ENCODE data around the gene CISD2. TPM values are rescaled to one million over a fixed set of nuclear protein-coding genes. Genes with fewer than 3 reads are reported as not detected.
"Not testable (repeated sequence)": the region's sequence is repeated elsewhere in the genome, so short reads cannot be mapped to it uniquely, and the experiment has no call there.

CISD2 gene
- total RNA-seq, 1 donor from 2014 or later: 12.6 TPM

DNA sequence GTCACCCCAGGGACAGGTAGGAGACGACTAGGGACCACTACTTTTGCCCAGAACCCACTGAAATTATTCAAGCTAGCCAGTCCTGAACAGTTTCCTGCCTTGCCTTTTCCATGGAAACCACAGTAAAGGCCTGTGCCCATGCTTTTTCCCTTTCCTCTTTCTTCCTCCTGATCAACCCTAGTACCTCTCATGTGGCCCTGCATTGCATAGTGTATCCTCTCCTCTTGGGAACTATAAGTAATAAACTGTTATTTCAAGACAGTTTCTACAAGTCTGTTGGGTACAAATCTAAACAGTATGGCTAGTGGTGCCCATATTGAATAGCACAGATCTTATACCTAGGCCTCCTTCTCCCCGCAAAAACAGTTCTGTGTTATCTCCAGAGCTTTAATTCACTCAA lies 14.5 kb downstream of the CISD2 start:
- Mint-ChIP-seq H3K9me3 (no peaks in the 10 kb centered on the region), H3K27me3 (no peaks in the 10 kb centered on the region)
- POLR2A ChIA-PET: no interaction called here

DNA sequence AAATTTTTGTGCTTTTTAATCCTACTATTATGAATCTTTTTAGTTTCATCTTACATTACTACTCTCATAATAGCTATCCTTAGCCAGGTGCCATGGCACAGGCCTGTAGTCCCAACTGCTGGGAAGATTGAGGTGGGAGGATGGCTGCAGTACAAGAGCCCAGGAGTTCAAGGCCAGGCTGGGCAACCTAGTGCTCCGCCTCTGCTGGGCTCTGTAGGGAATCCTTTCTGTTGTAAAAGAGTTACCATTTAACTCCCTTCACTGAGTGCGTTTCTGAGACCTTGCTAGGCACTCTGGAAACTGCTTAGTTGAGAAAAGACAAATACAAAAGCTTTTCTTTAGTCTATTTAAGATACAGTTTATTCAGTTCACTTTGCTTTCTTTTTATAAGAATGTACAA lies 19.8 kb downstream of the CISD2 start:
- H3K9me3 Mint-ChIP-seq; DNase-seq; POLR2A ChIA-PET; H3K27ac Mint-ChIP-seq; CTCF ChIA-PET; H3K27me3 Mint-ChIP-seq; ATAC-seq (ENCODE audit: low read depth); H3K4me1 Mint-ChIP-seq; H3K36me3 Mint-ChIP-seq (ENCODE audit: low read depth); H3K4me3 Mint-ChIP-seq; intact Hi-C loops (cut with micrococcal nuclease): not testable (repeated sequence)

More for the DNA sequence above, 14.5 kb downstream of the CISD2 start:
- CTCF ChIA-PET: no interaction called here
- ATAC-seq (ENCODE audit: low read depth): no peak
- intact Hi-C loops (cut with micrococcal nuclease): no loop called here
- TF ChIP-seq, protein P1, sequence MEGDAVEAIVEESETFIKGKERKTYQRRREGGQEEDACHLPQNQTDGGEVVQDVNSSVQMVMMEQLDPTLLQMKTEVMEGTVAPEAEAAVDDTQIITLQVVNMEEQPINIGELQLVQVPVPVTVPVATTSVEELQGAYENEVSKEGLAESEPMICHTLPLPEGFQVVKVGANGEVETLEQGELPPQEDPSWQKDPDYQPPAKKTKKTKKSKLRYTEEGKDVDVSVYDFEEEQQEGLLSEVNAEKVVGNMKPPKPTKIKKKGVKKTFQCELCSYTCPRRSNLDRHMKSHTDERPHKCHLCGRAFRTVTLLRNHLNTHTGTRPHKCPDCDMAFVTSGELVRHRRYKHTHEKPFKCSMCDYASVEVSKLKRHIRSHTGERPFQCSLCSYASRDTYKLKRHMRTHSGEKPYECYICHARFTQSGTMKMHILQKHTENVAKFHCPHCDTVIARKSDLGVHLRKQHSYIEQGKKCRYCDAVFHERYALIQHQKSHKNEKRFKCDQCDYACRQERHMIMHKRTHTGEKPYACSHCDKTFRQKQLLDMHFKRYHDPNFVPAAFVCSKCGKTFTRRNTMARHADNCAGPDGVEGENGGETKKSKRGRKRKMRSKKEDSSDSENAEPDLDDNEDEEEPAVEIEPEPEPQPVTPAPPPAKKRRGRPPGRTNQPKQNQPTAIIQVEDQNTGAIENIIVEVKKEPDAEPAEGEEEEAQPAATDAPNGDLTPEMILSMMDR (IDR thresholded peaks at IDR 0.05): no peak
- Mint-ChIP-seq H3K4me3 (no peak overlapping the region), H3K36me3 (ENCODE audit: low read depth) (peaks cover 17% of the 10 kb centered on the region), H3K27ac (no peak overlapping the region), H3K4me1 (no peaks in the 10 kb centered on the region)
- no peak for DNase-seq

DNA sequence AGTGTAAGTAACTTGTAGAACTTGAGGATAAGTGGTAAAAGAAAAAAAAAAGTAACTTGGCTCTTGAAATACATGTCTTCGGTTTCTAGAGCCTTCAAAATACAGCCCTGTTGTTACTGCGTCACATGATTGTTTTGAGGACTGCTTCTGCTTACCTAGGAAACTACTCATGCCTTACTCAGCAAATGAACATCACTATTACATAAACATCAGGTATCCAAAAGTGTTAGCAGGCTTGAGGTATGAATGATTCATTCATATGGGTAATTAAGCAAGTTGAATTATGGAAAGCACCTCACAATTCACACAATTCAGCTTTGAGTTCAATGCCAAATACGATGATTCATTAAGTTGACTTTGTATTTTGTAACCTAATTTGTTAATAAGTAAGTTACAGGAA lies 21.1 kb downstream of the CISD2 start:
- DNase-seq; H3K27me3 Mint-ChIP-seq; intact Hi-C loops (cut with micrococcal nuclease); POLR2A ChIA-PET; H3K36me3 Mint-ChIP-seq (ENCODE audit: low read depth); H3K27ac Mint-ChIP-seq; H3K4me1 Mint-ChIP-seq; CTCF ChIA-PET; H3K9me3 Mint-ChIP-seq; H3K4me3 Mint-ChIP-seq; ATAC-seq (ENCODE audit: low read depth): not testable (repeated sequence)

DNA sequence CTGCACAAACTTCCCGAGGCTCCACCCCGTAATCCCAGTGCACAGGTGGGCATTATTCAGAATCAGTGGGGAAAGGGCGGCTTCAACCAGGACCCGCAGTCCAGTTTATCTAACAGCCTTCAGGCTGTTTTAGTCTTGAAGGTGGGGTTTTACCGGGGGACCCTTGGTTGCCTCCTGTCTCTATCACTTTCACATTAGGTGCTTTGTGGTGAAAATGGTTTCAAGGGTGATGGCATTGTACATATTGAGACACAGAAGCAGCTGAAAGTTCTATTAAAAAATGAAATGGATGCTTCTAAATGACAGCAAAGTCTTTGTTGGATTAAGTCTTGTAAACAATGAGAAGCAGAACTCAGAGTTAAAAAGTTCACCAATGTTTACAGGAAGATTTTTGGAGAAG lies 27.8 kb downstream of the CISD2 start:
- H3K9me3 Mint-ChIP-seq; H3K4me3 Mint-ChIP-seq; POLR2A ChIA-PET; H3K27me3 Mint-ChIP-seq; intact Hi-C loops (cut with micrococcal nuclease); ATAC-seq (ENCODE audit: low read depth); H3K36me3 Mint-ChIP-seq (ENCODE audit: low read depth); H3K27ac Mint-ChIP-seq; CTCF ChIA-PET; H3K4me1 Mint-ChIP-seq; DNase-seq: not testable (repeated sequence)

DNA sequence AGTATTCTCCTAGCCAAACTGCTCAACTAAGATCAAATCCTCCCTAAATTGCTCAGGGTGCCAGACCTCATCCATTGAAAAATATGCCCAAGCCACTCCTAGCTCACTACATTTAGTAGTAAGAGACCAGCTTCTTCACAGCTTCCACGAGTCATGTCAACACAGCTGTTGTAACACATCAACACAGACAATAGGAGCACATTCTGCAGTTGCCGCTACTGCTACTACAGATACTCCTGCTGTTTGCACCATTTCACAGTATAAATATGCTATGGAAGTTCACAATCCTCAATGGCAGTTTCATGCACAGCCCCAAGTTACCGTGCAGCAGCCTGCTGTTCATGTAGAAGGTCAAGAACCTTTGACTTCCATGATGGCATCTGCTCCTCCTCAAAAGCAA lies 28.8 kb downstream of the CISD2 start:
- CTCF ChIA-PET; intact Hi-C loops (cut with micrococcal nuclease); H3K36me3 Mint-ChIP-seq (ENCODE audit: low read depth); POLR2A ChIA-PET; H3K27me3 Mint-ChIP-seq; H3K27ac Mint-ChIP-seq; H3K9me3 Mint-ChIP-seq; H3K4me1 Mint-ChIP-seq; H3K4me3 Mint-ChIP-seq; DNase-seq; ATAC-seq (ENCODE audit: low read depth): not testable (repeated sequence)

DNA sequence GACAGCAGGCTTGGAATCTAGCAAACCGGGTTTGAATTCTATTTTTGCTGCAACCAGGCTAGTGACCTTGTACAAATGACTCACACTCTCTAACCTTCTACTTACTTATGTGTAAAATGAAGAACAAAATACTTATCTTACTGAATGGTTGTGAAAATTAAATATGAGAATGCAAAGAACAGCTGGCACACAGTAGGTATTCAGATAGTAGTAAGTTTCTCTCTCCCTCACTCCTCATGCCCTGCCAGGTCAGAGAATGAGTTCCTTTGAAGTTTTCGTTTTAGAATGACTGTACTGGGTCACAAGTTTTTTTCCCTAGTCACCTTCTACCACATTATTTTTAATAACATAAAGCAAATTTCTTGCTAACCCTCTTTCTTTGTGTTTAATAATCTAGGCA lies 33.0 kb downstream of the CISD2 start:
- POLR2A ChIA-PET: no interaction called here
- no peak overlapping the region for H3K27ac Mint-ChIP-seq

DNA sequence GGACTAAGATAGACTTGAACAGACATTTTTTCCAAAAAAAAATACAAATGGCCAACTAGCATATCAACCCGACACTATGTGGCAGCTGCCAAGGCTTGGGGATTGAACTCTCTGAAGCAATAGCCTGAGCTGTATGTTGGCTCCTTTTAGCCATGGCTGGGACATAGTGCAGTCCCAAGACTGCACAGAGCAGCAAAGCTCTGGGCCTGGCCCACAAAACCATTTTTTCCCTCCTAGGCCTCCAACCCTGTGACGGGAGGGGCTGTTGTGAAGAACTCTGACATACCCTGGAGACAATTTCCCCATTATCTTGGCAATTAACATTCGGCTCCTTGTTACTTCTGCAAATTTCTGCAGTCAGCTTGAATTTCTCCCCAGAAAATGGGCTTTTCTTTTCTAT lies 50.1 kb downstream of the CISD2 start:
- H3K36me3 Mint-ChIP-seq (ENCODE audit: low read depth): peaks cover 44% of the 10 kb centered on the region
- ChIA-PET CTCF (no interaction called here), POLR2A (no interaction called here)
- H3K9me3 Mint-ChIP-seq: peaks cover 28% of the 10 kb centered on the region
- no peak for DNase-seq
- no peaks in the 10 kb centered on the region for H3K27me3 Mint-ChIP-seq
- H3K4me3 Mint-ChIP-seq: no peak overlapping the region
- TF ChIP-seq, protein P1 (IDR thresholded peaks at IDR 0.05): no peak
- no peaks in the 10 kb centered on the region for H3K4me1 Mint-ChIP-seq
- intact Hi-C loops (cut with micrococcal nuclease): no loop called here
- H3K27ac Mint-ChIP-seq: no peak overlapping the region
- ATAC-seq (ENCODE audit: low read depth): no peak

More for the DNA sequence above, 33.0 kb downstream of the CISD2 start:
- ATAC-seq (ENCODE audit: low read depth) (no peak), DNase-seq (no peak)
- H3K9me3 Mint-ChIP-seq: no peaks in the 10 kb centered on the region
- intact Hi-C loops (cut with micrococcal nuclease): no loop called here
- TF ChIP-seq, protein P1 (IDR thresholded peaks at IDR 0.05): no peak
- no peaks in the 10 kb centered on the region for H3K27me3 Mint-ChIP-seq
- no peaks in the 10 kb centered on the region for H3K4me1 Mint-ChIP-seq
- CTCF ChIA-PET: no interaction called here
- no peaks in the 10 kb centered on the region for H3K36me3 Mint-ChIP-seq (ENCODE audit: low read depth)
- H3K4me3 Mint-ChIP-seq: no peak overlapping the region

DNA sequence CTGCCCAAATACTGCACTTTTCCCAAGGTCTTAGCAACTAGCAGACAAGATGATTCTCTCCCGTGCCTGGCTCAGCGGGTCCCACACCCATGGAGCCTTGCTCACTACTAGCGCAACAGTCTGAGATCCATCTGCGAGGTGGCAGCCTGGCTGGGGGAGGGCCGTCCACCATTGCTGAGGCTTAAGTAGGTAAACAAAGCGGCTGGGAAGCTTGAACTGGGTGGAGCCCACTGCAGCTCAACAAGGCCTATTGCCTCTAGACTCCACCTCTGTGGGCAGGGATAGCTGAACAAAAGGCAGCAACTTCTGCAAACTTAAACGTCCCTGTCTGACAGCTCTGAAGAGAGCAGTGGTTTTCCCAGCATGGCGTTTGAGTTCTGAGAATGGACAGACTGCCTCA lies 50.9 kb downstream of the CISD2 start:
- DNase-seq; H3K4me3 Mint-ChIP-seq; H3K27me3 Mint-ChIP-seq; CTCF ChIA-PET; POLR2A ChIA-PET; intact Hi-C loops (cut with micrococcal nuclease); ATAC-seq (ENCODE audit: low read depth); H3K4me1 Mint-ChIP-seq; H3K27ac Mint-ChIP-seq: not testable (repeated sequence)
- Mint-ChIP-seq H3K9me3 (peaks cover 19% of the 10 kb centered on the region), H3K36me3 (ENCODE audit: low read depth) (peaks cover 36% of the 10 kb centered on the region)

Data from activated B cell treated with CpG ODN at 0.5 μM for 24 hours (primary cell).